ENCODE results near the gene CLIC1.

The CLIC1 gene

DNA sequence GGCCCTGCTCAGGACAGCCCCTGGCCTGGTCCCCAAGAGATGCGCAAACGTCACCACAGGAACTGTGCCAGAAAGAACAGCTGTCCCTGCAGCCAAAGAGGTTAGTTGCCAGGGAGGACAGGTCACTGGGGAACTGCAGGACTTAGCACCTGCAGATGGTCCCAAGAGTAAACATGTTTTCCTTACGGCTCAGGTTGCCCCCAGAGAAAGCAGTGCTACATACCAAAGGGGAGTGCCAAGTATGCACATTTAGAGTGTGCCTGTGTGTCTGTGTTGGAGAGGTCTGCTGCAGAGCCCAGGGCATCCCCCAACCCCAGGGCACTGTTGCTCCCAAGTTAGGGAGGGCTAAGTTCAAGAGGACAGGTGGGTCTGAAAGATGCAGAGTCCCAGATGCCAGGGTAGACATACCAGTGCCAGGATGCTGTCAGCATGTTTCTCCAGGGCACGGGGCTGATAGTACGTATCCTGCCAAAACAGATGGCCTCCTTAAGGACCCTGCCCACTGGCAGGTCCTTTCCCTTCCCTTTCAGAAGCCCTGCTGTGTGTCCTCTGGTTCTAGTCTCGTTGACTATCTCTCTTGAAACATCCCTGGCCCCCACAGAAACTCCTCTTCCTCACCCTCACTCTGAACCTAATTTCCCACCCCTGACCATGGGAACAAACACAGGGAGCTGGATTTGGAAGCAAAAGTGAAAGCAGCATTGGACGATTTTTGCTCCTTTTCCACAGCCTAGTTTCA lies 34.5 kb downstream of the CLIC1 start:
- DNase-seq (ENCODE audit: low spot score): peak; percentile 31

DNA sequence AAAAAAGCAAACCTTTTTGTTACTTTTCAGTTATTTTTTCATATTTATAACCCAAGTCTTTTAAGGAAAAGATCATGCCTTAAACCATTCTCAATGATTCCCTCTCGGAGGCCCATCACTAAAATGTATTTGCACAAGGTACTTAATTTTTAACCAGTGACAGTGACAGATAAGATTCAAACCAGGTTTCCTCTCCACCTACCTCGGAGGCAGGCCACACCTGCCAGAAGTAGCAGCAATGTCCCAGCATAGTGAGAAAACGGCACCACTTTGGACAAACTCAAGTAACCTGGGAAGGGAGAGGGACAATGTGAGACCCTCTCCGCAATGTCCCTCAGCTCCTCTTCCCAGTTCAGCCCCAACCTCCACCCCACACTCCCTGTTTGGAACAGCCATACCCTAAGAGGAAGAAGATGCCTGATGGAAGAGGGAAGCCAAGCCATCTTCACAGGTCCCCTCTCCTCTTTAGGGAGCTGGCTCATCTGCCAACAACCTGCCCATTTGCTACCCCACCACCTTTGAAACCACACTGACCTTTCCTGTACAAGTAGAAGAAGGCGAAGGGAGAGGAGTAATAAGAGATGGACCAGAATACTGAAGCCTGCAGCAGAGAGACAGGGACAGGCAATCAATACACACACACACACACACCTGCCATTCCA lies 35.5 kb downstream of the CLIC1 start:
- DNase-seq (ENCODE audit: low spot score): no peak

DNA sequence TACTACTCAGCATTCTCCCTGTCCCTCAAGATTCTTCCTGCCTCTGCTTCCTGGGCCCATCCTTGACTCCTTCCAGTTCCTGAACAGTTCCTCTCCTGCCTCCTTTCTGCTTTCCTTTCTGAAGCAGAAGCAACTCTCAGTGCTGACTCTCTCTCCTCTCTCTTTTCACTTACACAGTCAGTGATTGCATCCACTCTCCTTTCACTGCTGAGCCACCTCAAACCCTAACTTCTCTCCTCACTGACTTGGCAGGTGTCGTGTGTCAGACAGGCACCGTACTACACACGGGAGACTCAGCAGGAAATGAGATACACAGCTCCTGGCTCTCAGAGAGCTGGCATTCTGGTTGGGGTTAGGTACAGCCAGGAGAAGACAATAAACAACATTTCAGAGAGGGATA lies 38.8 kb downstream of the CLIC1 start:
- DNase-seq (ENCODE audit: low spot score): no peak

DNA sequence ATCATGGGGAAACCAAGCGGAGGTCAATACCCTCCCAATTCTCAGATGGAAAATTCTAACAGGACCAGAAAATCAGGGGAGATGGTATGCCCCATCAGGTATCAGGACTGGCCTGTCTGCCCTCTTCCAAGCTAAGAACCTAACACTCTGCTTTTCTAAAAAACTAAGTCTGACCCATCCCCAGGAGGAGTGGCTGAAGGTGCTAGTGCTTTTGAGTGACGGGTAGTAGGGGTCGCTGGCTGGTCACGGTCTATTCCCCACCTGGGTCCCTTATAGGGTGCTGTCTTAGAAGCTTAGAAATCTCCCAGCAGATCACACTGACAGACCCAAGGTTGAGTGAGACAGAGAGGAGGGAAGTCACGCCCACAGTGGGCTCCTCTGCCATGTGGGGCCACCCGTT lies 42.8 kb downstream of the CLIC1 start:
- no peak for DNase-seq (ENCODE audit: low spot score)

DNA sequence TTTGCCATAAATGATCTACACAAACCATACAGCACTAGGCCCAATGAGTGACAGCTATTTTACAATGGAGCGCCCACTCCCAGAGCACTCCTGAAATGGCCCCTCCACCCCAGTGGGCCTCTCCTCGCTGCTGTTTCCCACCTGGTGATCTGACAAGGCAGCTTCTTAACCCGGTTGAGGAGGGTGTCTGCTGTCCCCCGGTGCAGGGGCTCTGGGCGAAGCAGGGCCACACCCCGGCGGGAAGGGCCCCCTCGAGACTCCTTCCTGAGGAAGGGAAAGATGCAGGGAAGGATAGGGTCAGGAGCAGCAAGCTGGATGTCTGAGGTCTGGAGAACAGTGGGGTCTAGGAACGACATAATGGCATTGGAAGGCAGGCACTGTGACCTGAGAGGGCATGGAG lies 43.4 kb downstream of the CLIC1 start:
- DNase-seq (ENCODE audit: low spot score): no peak

DNA sequence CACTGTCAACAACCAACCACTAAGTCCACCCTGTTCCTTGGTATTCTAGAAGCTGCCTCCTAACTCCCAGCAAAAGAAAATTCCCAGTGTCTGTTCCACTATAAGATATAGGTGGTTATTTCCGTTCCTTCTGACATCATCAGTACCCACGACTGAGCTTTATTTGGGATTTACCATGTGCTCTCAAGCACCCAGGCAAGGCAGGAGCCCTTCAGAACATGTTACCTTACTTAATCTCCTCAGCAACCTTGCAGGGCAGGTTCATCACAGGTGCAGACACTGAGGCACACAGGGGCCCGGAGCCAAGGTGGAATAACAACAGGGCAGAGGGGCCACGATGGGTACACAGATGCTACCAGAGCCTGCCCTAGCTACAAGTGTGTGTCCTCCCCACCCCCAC lies 44.0 kb downstream of the CLIC1 start:
- DNase-seq (ENCODE audit: low spot score): no peak

DNA sequence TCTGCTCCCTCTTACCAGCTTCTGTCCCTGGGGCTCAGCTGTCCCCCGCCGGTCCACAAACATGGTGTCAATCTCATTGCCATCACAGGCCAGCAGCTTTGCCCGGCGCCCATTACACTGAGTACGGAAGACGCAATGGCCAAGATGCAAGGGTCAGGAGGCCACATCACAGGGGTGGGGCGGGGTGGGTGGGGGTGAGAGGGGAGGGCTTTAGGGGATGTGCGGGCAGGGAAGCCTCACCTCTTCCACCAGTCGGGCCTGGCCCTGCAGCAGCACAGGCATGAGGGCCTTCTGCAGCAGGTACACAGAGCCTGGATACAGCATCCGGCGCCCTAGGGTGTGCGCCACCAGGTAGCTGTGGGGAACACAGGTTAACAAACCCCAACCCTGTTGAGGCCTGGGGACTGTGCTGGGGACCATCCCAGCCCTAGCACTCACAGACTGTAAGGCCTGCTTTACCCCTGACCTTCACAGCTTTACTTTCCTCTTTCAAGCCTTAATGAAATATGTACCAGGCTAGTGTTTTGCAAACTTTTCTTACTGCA lies 44.7 kb downstream of the CLIC1 start:
- no peak for DNase-seq (ENCODE audit: low spot score)

DNA sequence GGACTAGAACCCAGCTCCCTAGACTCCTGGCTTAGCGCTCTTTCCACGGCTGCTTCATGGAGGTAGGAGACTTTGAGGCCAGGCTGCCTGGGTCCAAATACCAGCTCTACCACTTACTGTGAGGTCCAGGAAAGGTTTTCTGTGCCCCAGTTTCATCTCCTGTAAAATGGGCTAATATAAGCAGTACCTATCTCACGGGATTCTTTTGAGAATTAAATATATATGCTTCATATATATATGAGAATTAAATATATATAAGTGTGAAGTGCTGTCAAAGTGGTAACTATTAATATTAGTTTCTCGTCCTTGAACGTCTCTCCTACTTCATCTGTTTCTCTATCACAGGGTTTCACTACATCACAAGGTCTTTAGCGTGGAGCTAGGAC lies 45.3 kb downstream of the CLIC1 start:
- DNase-seq (ENCODE audit: low spot score): no peak

DNA sequence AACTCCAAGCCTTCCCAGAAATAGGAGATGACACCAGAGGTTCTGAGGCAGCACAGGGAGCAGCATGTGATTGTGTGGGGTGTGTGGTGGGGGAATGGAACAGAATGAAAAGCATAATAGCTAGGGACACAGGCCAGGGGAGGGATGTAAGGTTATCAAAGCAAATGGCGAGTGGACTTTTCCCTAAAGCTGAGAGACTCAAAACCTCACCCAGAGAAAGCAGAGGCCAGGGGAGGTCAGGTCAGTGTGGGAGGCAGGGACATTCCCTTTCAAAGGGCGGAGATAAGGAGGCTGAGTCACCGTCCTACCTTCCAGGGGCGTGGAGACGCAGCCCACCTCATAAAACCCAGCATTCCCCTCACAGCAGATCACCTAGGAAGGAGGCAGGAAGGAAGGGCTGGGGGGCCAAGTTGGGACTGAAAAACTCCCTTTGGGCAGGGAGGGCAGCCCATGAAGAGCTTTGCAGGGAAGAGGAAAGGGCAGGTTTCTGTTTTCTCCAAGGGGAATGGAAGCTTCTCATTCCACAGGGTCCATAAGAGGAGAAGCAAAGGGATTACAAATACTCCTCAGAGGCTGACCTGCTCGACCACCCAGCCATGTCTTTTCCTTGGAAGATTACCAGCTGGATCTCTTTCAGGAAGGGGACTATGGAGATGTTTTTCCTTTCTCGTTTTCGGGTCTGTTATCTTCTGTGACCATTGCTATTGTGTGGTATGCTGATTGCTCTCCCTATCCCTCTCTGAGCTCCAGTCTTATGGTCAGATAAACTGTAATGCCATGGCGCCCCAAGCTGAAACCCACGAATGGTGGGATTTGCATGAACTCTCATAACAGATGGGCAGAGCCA lies 45.9 kb downstream of the CLIC1 start:
- DNase-seq (ENCODE audit: low spot score): no peak

DNA sequence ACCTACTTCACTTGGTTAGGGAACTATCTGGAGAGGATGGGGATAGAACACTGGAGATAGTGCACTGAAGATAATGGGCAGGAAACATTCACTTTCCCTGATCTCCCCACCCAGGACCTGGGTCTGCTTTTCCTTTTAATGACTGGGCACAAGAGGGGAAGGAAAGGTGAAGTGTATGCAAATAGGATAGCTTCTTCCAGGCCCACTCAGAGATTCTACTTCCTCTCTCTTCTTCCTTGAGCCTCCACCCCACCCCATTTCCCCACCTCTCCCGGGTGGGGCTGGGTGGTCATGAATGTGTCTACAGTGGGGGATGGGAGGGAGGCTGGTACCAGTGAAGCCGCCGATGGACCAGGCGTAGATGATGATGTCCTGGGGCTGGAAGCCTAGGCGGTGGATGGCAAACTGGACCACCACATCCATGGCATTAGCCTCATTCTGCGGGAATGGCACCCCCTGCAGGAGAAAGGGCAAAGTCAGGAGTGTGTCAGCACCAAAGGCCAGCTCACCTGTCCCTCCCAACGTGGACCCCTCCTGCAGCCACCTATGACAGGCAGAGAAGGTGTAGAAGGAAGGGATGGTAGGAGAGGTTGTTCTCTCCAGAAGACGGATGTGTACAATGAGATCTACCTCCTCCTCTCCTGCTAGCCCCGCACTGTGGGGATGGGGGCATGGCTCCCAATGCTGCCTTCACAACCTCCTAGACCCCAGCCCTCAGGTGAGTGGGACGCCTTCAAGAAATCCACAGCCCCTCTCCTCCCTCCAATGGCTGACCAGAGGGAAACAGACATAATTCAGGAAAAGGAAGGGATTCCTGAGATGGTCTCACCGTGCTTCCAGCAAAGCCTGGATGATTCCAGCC lies 46.9 kb downstream of the CLIC1 start:
- no peak for DNase-seq (ENCODE audit: low spot score)

DNA sequence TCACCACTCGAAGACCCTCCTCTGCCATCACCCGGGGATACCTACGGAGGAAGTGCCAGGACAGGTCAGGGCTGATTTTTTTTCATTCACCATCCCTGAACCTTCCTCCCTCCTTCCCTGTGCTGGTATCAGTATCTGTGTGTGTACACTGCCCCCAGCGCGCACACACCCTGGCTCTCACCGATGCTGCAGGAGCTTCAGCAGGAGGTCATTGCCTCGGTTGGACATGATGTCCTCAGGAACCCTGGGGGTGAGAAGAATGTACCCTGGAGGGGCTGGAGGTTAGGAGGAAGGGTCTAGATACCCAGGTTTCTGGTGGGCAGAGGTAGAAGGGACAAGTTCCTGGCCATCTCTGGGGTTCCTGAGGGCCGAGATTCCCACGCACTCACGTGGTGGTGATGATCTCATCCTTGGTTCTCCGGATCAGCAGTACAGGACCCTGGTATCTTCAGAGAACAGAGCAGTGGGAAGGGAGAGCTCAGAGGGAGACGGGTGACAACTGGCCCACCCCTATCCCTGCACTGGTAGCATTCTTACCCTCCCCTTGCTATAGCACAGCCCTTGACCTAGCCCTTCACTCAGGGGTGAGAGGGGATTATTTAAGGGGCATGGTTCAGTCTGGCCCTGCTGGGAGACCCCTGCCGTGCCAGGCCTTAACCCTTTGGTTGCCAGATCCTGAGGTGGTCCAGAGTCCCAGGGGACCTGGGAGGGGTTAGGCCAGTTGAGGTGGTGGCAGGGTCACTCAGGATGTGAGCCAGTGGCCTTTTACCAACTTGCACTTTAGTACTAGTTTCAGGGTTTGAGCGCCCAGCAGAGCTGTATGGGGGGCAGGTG lies 48.3 kb downstream of the CLIC1 start:
- no peak for DNase-seq (ENCODE audit: low spot score)

DNA sequence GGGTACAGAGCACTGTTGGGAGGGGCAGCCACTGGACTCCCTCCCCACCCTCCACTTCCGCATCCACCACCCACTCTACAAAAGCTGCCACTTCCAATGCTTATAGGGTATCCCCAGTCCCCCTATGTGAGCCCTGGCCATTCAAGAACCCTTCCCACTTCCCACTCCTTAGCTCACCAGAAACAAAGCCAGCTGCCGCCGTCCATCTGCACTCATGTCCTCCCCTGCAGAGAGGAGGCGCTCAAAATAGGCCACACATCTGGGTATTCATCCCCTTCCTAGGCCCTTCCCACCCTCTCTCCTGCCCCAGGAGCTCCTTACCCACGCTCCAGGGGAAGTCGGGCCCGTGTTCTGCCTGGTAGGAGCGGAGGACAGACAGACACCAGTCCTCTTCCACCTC lies 49.0 kb downstream of the CLIC1 start:
- DNase-seq (ENCODE audit: low spot score): no peak

DNA sequence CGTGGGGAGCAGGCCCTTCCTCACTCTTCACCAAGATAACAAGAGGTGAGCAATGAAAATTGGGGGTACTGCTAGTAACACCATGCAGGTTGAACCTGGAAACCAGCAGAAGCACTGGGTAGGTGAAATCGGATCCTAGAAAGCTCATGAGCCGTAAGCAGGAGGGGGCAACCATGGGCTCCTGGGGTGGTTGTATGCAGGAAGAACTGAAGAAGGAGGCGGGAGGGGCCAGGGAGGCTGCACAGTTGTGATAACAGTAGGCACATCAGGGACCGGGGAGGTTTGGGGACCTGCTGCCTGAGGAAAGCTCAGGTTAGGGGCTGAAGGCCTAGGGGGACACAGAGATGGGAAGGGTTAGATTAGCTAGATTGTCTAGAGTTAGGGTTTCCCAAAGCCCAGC lies 49.8 kb downstream of the CLIC1 start:
- DNase-seq (ENCODE audit: low spot score): no peak

DNA sequence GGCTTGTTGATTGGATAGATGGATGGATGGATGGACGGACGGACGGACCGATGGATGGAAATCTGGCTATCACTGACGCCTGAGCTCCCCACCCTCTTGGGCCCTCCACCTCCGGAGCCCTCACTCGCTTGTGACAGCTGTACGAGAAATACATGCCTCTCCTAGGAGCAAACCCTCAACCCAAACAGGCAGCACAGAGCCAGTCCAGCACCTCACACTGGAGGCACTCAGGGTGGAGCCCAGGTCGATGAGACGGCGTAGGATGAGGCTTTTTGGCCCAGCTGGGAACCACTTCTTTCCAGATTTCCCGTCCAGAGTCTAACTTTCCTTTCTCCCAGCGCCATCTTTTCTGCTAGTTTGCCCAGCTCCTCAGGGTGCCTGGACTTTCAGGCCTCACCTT lies 52.7 kb downstream of the CLIC1 start:
- no peak for DNase-seq (ENCODE audit: low spot score)

DNA sequence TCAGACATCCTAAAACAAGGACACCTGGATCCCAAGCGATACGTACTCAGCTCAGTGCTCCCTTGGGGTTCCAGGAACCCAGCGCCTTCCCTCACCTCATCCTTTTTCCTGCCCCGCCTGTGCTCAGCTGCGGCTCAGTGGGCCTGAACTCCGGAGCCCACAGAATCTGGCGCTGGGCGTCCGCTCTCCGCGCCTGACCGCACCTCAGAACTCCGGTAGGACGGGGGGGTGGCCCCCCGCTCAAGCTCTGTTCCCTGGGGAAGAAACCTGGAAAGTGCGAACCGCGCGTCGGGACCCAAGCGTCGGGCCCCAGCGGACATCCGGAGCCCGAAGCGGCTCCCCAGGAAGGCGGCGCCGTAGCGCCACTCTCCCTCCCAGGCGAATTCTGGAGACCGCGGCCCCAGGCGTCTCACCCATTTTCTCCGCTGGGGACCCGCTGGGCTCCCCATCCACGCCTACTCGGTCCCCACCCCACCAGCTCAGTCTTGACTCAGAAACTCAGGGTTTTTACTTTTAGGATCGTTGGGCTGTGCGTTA lies 55.1 kb downstream of the CLIC1 start:
- peak; percentile 67 for DNase-seq (ENCODE audit: low spot score)
